Natural killer cell (primary cell): ENCODE measurements around the gene BRD2. TPM values are rescaled to one million over a fixed set of nuclear protein-coding genes. Genes with fewer than 3 reads are reported as not detected.

Experiments used
- ATAC-seq, 3 donors: fragments of 150-1000 bp in 2 of 3; fragments of 200-7000 bp in 1 of 3; cut with Tn5 transposase; 1 replicate in 1 of 3; 2 replicates in 2 of 3; pipeline ENCODE4 v1.10.0; 2021; ENCODE audit warnings: mild to moderate bottlenecking in 2 of 3, moderate library complexity in 2 of 3
- DNase-seq, 2 donors: peaks; one replicate each; pipeline versions ENCODE4 v3.0.0 to v3.0.0-alpha.2; 2013 to 2021; ENCODE audit warnings: mixed read lengths in 1 of 2
- H3K27ac ChIP-seq: one replicate; pipeline ENCODE4 v1.5.1; 2013; ENCODE audit warnings: mild to moderate bottlenecking, low read length
- H3K27me3 ChIP-seq: one replicate; pipeline ENCODE4 v1.6.1; 2013; ENCODE audit warnings: low read length; ENCODE audit not compliant: control insufficient read depth, insufficient read depth
- H3K36me3 ChIP-seq: one replicate; pipeline ENCODE4 v1.6.1; 2013; ENCODE audit warnings: low read length; ENCODE audit not compliant: control insufficient read depth, insufficient read depth
- H3K4me1 ChIP-seq: one replicate; pipeline ENCODE4 v1.6.1; 2013; ENCODE audit warnings: low read length; ENCODE audit not compliant: control insufficient read depth, insufficient read depth
- H3K4me3 ChIP-seq: one replicate; pipeline ENCODE4 v1.5.1; 2013; ENCODE audit warnings: low read length
- H3K9me3 ChIP-seq: one replicate; pipeline ENCODE4 v1.6.1; 2013; ENCODE audit warnings: low read length; ENCODE audit not compliant: control insufficient read depth, insufficient read depth
- H3K27ac Mint-ChIP-seq, 2 donors: one replicate each; pipeline ENCODE4 v1.8.0; 2022; ENCODE audit warnings: mild to moderate bottlenecking in 2 of 2, mixed read lengths in 2 of 2, moderate library complexity in 1 of 2
- H3K27me3 Mint-ChIP-seq, 2 donors: one replicate each; pipeline ENCODE4 v1.8.0; 2022; ENCODE audit warnings: low read depth in 2 of 2, mixed read lengths in 2 of 2
- H3K36me3 Mint-ChIP-seq: one replicate; pipeline ENCODE4 v1.8.0; 2022; ENCODE audit warnings: mixed read lengths
- H3K4me1 Mint-ChIP-seq, 2 donors: one replicate each; pipeline ENCODE4 v1.8.0; 2022; ENCODE audit warnings: mixed read lengths in 2 of 2
- H3K4me3 Mint-ChIP-seq: one replicate; pipeline ENCODE4 v1.8.0; 2022; ENCODE audit warnings: mild to moderate bottlenecking, moderate library complexity, mixed read lengths
- H3K9me3 Mint-ChIP-seq, 2 donors: one replicate each; pipeline ENCODE4 v1.8.0; 2022; ENCODE audit warnings: mixed read lengths in 2 of 2
- WGBS: methylation state at CpG from one replicate; pipeline ENCODE4 v1.1.7; 2013; ENCODE audit warnings: missing lambda C conversion rate; ENCODE audit not compliant: insufficient coverage; 5-methylcytosine and 5-hydroxymethylcytosine counted together
- intact Hi-C: fragments of 100-400 bp; cut with micrococcal nuclease; formaldehyde crosslinking; loops from one replicate; pipeline ENCODE4 v1.14.2; 2022
- total RNA-seq, 4 donors: library from RNA; stranded (reverse); fragments of 120-200 nt in 1 of 4; gene quantifications; one replicate each; pipeline versions ENCODE4 v1.2.3 to v1.2.4, GENCODE V29; 2013 to 2022
- TF ChIP-seq, protein P1 (sequence below): fragments of 200-600 bp; IDR thresholded peaks from one replicate; pipeline ENCODE4 v1.8.0; 2022; ENCODE audit warnings: antibody characterized with exemption

BRD2 gene
- total RNA-seq, 3 donors from 2014 or later (not counting 1 experiment from before 2014, with no cell fraction given), result 653 to 886 (median 714) TPM

DNA sequence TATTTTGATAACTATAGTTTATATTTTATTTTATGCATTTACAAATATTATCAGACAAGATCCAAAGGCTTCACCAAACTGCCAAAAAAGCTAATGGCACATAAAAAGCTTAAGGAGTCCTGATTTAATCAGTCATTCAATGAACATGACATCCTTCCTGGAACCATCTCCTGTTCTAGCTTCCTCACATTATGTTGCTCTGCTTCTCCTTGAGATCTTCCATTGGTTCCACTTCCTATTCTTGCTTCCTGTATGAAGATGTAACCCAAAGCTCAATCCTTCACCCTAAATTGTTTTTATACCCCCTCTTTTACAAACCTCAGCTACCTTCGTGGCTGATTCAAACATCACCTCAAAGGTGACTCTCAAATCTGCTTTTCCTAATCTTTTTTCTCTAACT lies 4.5 kb upstream of the BRD2 start:
- no peak overlapping the region for H3K27ac ChIP-seq
- no peak for ATAC-seq
- peak overlapping the region in 1 of 2 donors; percentile 0 for H3K27ac Mint-ChIP-seq
- H3K9me3 ChIP-seq, result no peaks in the 10 kb centered on the region
- no peaks in the 10 kb centered on the region for H3K9me3 Mint-ChIP-seq
- TF ChIP-seq, protein P1, sequence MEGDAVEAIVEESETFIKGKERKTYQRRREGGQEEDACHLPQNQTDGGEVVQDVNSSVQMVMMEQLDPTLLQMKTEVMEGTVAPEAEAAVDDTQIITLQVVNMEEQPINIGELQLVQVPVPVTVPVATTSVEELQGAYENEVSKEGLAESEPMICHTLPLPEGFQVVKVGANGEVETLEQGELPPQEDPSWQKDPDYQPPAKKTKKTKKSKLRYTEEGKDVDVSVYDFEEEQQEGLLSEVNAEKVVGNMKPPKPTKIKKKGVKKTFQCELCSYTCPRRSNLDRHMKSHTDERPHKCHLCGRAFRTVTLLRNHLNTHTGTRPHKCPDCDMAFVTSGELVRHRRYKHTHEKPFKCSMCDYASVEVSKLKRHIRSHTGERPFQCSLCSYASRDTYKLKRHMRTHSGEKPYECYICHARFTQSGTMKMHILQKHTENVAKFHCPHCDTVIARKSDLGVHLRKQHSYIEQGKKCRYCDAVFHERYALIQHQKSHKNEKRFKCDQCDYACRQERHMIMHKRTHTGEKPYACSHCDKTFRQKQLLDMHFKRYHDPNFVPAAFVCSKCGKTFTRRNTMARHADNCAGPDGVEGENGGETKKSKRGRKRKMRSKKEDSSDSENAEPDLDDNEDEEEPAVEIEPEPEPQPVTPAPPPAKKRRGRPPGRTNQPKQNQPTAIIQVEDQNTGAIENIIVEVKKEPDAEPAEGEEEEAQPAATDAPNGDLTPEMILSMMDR, result no peak
- intact Hi-C loops, result no loop called here
- no peak overlapping the region for H3K4me3 ChIP-seq
- H3K27me3 Mint-ChIP-seq, result no peaks in the 10 kb centered on the region
- peaks cover 26 to 39% of the 10 kb centered on the region in 2 donors for H3K4me1 Mint-ChIP-seq
- no peaks in the 10 kb centered on the region for H3K36me3 Mint-ChIP-seq
- H3K4me1 ChIP-seq, result peaks cover 10% of the 10 kb centered on the region
- H3K4me3 Mint-ChIP-seq, result no peak overlapping the region
- no peaks in the 10 kb centered on the region for H3K27me3 ChIP-seq
- no peaks in the 10 kb centered on the region for H3K36me3 ChIP-seq
- WGBS, result 77% methylated on average over 1 of the region's 1 CpG
- no peak for DNase-seq

DNA sequence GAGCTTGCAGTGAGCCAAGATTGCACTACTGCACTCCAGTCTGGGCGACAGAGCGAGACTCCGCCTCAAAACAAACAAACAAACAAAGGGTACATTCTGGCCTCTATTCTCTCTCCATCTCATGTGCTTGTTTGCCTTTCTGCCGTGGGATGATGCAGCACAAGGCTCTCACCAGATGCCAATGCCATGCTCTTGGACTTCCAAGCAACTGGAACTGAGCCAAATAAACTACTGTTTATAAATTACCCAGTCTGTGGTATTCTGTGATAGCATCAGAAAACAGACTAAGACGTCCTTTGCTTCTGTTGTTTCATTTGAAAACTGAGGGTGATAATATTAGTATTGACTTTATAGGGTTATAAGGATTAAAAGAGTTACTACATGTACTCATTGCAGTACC lies 3.6 kb upstream of the BRD2 start:
- H3K36me3 Mint-ChIP-seq, result no peaks in the 10 kb centered on the region
- no peak overlapping the region for H3K4me3 Mint-ChIP-seq
- WGBS, result 97% methylated on average over 4 of the region's 5 CpGs
- H3K4me1 Mint-ChIP-seq, result peaks cover 30 to 44% of the 10 kb centered on the region in 2 donors
- ATAC-seq (no peak), DNase-seq (no peak)
- H3K9me3 ChIP-seq, result no peaks in the 10 kb centered on the region
- H3K27ac Mint-ChIP-seq, result peak overlapping the region; percentile 91 to 97
- H3K4me1 ChIP-seq, result peaks cover 17% of the 10 kb centered on the region
- H3K4me3 ChIP-seq, result no peak overlapping the region
- no peaks in the 10 kb centered on the region for H3K9me3 Mint-ChIP-seq
- intact Hi-C loops, result no loop called here
- H3K36me3 ChIP-seq, result no peaks in the 10 kb centered on the region
- no peaks in the 10 kb centered on the region for H3K27me3 Mint-ChIP-seq
- H3K27me3 ChIP-seq, result no peaks in the 10 kb centered on the region
- H3K27ac ChIP-seq, result no peak overlapping the region
- TF ChIP-seq, protein P1, result no peak

DNA sequence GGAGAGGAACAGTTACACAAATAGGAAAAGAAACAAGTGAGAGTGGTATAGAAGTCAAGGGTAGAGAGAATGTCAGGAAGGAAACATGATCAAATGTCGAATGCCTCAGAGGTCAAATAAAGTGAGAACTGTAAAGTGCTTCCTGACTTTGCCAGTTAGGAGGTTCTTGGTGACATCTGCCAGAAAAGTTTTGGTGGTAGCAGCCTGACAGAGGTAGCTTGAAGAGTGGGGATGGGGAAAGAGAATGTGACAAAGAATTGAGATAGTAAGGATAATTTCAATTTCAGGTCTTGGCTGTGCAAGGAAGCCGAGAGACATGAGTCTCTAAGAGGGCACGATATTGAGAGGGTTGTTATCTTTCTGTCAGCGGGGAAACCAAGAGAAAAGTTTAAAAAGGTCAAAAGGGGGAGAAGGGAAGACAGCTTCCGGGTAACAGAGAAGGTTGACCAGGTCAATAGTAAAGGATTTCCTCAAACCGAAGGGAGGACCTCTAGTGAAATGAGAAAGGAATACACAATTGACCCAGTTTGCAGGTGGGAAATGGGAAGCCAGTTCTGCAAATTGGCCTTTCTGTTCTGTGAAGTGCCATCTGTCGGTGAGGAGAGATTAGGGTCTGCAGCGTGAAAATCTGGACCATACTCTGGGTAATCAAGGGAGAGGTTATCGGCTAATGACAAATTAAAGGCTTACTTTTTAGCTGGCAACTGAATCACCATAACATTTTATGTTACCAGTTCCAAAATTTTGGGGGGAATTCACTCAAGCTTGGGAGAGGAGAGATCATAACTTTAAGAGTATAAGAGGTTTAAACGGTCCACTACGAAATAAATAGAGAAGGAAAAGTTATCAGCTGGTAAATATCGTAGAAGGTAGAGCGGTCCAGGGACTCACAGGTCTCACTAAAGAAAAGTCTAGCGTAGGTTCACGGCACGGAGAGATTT lies 973 bp upstream of the BRD2 start:
- Histone ChIP-seq H3K4me1 (peaks cover 27% of the 10 kb centered on the region), H3K27ac (peak overlapping the region; percentile 92), H3K9me3 (no peaks in the 10 kb centered on the region), H3K4me3 (peak overlapping the region; percentile 78), H3K36me3 (no peaks in the 10 kb centered on the region), H3K27me3 (no peaks in the 10 kb centered on the region)
- H3K4me1 Mint-ChIP-seq, result peaks cover 47 to 57% of the 10 kb centered on the region in 2 donors
- intact Hi-C loops, result loop anchor here (1.0 kb wide), 2 partner anchors 14 to 26 kb away; partner anchors contain the start of genes HLA-DMA and HLA-DMB
- H3K9me3 Mint-ChIP-seq, result no peaks in the 10 kb centered on the region
- H3K4me3 Mint-ChIP-seq, result peak overlapping the region; percentile 96
- no peaks in the 10 kb centered on the region for H3K27me3 Mint-ChIP-seq
- WGBS, result 3% methylated on average over 15 of the region's 16 CpGs
- TF ChIP-seq, protein P1, result peak; percentile 51
- no peaks in the 10 kb centered on the region for H3K36me3 Mint-ChIP-seq
- ATAC-seq, result no peak
- DNase-seq, result peak in 1 of 2 donors; percentile 74
- peak overlapping the region; percentile 91 to 97 for H3K27ac Mint-ChIP-seq
